Fibroblast of lung (primary cell): ENCODE results near the gene FCRL2. TPM values are rescaled to one million over a fixed set of nuclear protein-coding genes. Genes with fewer than 3 reads are reported as not detected.

Source experiments
- DNase-seq, 2 donors: peaks; one replicate each; pipeline versions ENCODE4 v3.0.0 to v3.0.0-alpha.2; 2010; ENCODE audit warnings: low read depth in 2 of 2
- H2AFZ ChIP-seq: 2 replicates; pipeline ENCODE4 v1.5.1; 2012; ENCODE audit warnings: low read length, control low read depth, inconsistent platforms
- H3K27ac ChIP-seq: 2 replicates; pipeline ENCODE4 v1.5.1; 2011; ENCODE audit warnings: low read length, control low read depth; ENCODE audit not compliant: insufficient read depth
- H3K27me3 ChIP-seq: 2 replicates; pipeline ENCODE4 v1.5.1; 2011; ENCODE audit warnings: mild to moderate bottlenecking, low read length; ENCODE audit not compliant: control insufficient read depth, insufficient read depth
- H3K36me3 ChIP-seq: 2 replicates; pipeline ENCODE4 v1.5.1; 2011; ENCODE audit warnings: low read length; ENCODE audit not compliant: control insufficient read depth, insufficient read depth
- H3K4me1 ChIP-seq: 2 replicates; pipeline ENCODE4 v1.5.1; 2011; ENCODE audit warnings: low read length; ENCODE audit not compliant: control insufficient read depth, insufficient read depth; ENCODE audit errors: extremely low read depth
- H3K4me2 ChIP-seq: 2 replicates; pipeline ENCODE4 v1.5.1; 2011; ENCODE audit warnings: low read length, control low read depth; ENCODE audit not compliant: insufficient read depth; ENCODE audit errors: extremely low read depth
- H3K4me3 ChIP-seq, 4 experiments: fragments of 200-600 bp in 1 of 4; sonication (generic) in 1 of 4; replicated peaks in 1 of 4; 2 replicates each; pipeline ENCODE4 v1.5.1; 2011 to 2016; ENCODE audit warnings: low read length in 4 of 4, low read depth in 3 of 4, mild to moderate bottlenecking in 3 of 4, control low read depth in 2 of 4, inconsistent platforms in 1 of 4, mixed read lengths in 1 of 4; ENCODE audit not compliant: insufficient read depth in 1 of 4; ENCODE audit errors: control extremely low read depth in 1 of 4
- H3K79me2 ChIP-seq: 2 replicates; pipeline ENCODE4 v1.5.1; 2012; ENCODE audit warnings: mild to moderate bottlenecking, low read length, inconsistent platforms; ENCODE audit not compliant: control insufficient read depth, insufficient read depth
- H3K9ac ChIP-seq: 2 replicates; pipeline ENCODE4 v1.5.1; 2011; ENCODE audit warnings: mild to moderate bottlenecking, low read length, control low read depth; ENCODE audit not compliant: insufficient read depth
- H3K9me3 ChIP-seq: 2 replicates; pipeline ENCODE4 v1.5.1; 2012; ENCODE audit warnings: low read depth, low read length; ENCODE audit not compliant: control insufficient read depth, insufficient read depth
- H4K20me1 ChIP-seq: 2 replicates; pipeline ENCODE4 v1.5.1; 2011; ENCODE audit warnings: low read length; ENCODE audit not compliant: control insufficient read depth, insufficient read depth; ENCODE audit errors: extremely low read depth
- CTCF ChIP-seq, 2 donors: IDR thresholded peaks in 1 of 2; conservative IDR thresholded peaks in 1 of 2; 1 replicate in 1 of 2; 2 replicates in 1 of 2; pipeline ENCODE4 v1.5.1; 2011 to 2012; ENCODE audit warnings: low read length in 2 of 2, control low read depth in 1 of 2, inconsistent platforms in 1 of 2, low read depth in 1 of 2, mild to moderate bottlenecking in 1 of 2
- EZH2 ChIP-seq: IDR thresholded peaks from 2 replicates; pipeline ENCODE4 v1.5.1; 2012; ENCODE audit warnings: low read length, control low read depth, mild to moderate bottlenecking; ENCODE audit errors: missing control alignments
- polyA plus RNA-seq, 2 donors: library from polyadenylated mRNA; depleted of rRNA in 1 of 2; stranded (reverse) in 1 of 2; unstranded in 1 of 2; fragments of >200 nt; gene quantifications; 2 replicates each; pipeline ENCODE4 v1.2.1, GENCODE V29; 2011 to 2012; ENCODE audit warnings: missing spikeins in 1 of 2
- total RNA-seq: library from RNA; depleted of rRNA; stranded (reverse); fragments of >200 nt; gene quantifications from 2 replicates; pipeline ENCODE4 v1.2.1, GENCODE V29; 2014

The FCRL2 gene
- total and polyA plus RNA-seq, 2 donors (not counting 1 experiment from before 2014, with no cell fraction given) = not detected

GRCh38 chr1:157702308-157702825 is 74.6 kb downstream of the FCRL2 start:
- H3K36me3 ChIP-seq = no peaks in the 10 kb centered on the region
- H3K9ac ChIP-seq = no peak overlapping the region
- DNase-seq = no peak
- H3K79me2 ChIP-seq = no peaks in the 10 kb centered on the region
- TF ChIP-seq EZH2 (no peak), CTCF (conservative IDR thresholded peaks at IDR 0.05 in 1 of 2, IDR thresholded peaks at IDR 0.05 in 1 of 2; ENCODE audit: low read depth in 1 of 2, low read length in 2 of 2) (no peak)
- H3K4me2 ChIP-seq = no peak overlapping the region
- no peak overlapping the region for H2AFZ ChIP-seq
- H3K4me1 ChIP-seq = no peaks in the 10 kb centered on the region
- no peak overlapping the region for H3K27ac ChIP-seq
- no peaks in the 10 kb centered on the region for H3K9me3 ChIP-seq
- H4K20me1 ChIP-seq = no peaks in the 10 kb centered on the region
- H3K27me3 ChIP-seq = no peaks in the 10 kb centered on the region
- no peak overlapping the region for H3K4me3 ChIP-seq

- Histone ChIP-seq H2AFZ (no peak within 1 kb of the TSS), H3K4me3 (no peak within 1 kb of the TSS), H3K36me3 (no peaks in the 10 kb centered on the region), H3K9ac (no peak within 1 kb of the TSS), H3K4me1 (no peaks in the 10 kb centered on the region), H3K27ac (no peak within 1 kb of the TSS), H4K20me1 (no peaks in the 10 kb centered on the region), H3K4me2 (no peak within 1 kb of the TSS), H3K9me3 (no peaks in the 10 kb centered on the region), H3K27me3 (no peaks in the 10 kb centered on the region), H3K79me2 (no peaks in the 10 kb centered on the region)
- DNase-seq = no peak
- TF ChIP-seq EZH2 (no peak), CTCF (conservative IDR thresholded peaks at IDR 0.05 in 1 of 2, IDR thresholded peaks at IDR 0.05 in 1 of 2; ENCODE audit: low read depth in 1 of 2, low read length in 2 of 2) (no peak)
Measured at GRCh38 chr1:157700732-157701131, 76.2 kb downstream of the FCRL2 start, which contains the start of gene FCRL3. FCRL3 (minus strand) TSS chr1:157700769; CDS start chr1:157700489, 280 bp downstream.

GRCh38 chr1:157700305-157700704 is 76.6 kb downstream of the FCRL2 start:
- no peak overlapping the region for H3K4me3 ChIP-seq
- no peaks in the 10 kb centered on the region for H3K36me3 ChIP-seq
- H3K4me2 ChIP-seq = no peak overlapping the region
- no peak overlapping the region for H3K27ac ChIP-seq
- TF ChIP-seq CTCF (conservative IDR thresholded peaks at IDR 0.05 in 1 of 2, IDR thresholded peaks at IDR 0.05 in 1 of 2; ENCODE audit: low read depth in 1 of 2, low read length in 2 of 2) = no peak
- TF ChIP-seq EZH2 = no peak
- no peak for DNase-seq
- H3K9me3 ChIP-seq = no peaks in the 10 kb centered on the region
- H4K20me1 ChIP-seq = no peaks in the 10 kb centered on the region
- no peak overlapping the region for H3K9ac ChIP-seq
- no peak overlapping the region for H2AFZ ChIP-seq
- no peaks in the 10 kb centered on the region for H3K27me3 ChIP-seq
- no peaks in the 10 kb centered on the region for H3K79me2 ChIP-seq
- H3K4me1 ChIP-seq = no peaks in the 10 kb centered on the region
